Activated B cell treated with CpG ODN at 0.5 μM for 24 hours (primary cell): ENCODE results near the gene SNX30. TPM values are rescaled to one million over a fixed set of nuclear protein-coding genes. Genes with fewer than 3 reads are reported as not detected.

Experiments used
- ATAC-seq: fragments of 200-7000 bp; cut with Tn5 transposase; one replicate; pipeline ENCODE4 v1.10.0; 2021; ENCODE audit warnings: low read depth, mild to moderate bottlenecking, moderate library complexity
- CTCF ChIA-PET: fragments of 350-600 bp; sonication (Branson Sonifier 250); formaldehyde crosslinking; loops from one replicate; lab custom pipeline; 2021; ENCODE audit warnings: antibody characterized with exemption; lab: Charles Lee
- POLR2A ChIA-PET: fragments of 350-600 bp; sonication (Branson Sonifier 250); formaldehyde crosslinking; loops from one replicate; lab custom pipeline; 2021; ENCODE audit warnings: antibody characterized with exemption; lab: Charles Lee
- DNase-seq: peaks from one replicate; pipeline ENCODE4 v3.0.0; 2022
- H3K27ac Mint-ChIP-seq: one replicate; pipeline ENCODE4 v1.8.0; 2020; ENCODE audit warnings: mixed read lengths
- H3K27me3 Mint-ChIP-seq: one replicate; pipeline ENCODE4 v1.8.0; 2021; ENCODE audit warnings: mixed read lengths
- H3K36me3 Mint-ChIP-seq: one replicate; pipeline ENCODE4 v1.8.0; 2021; ENCODE audit warnings: low read depth, mixed read lengths
- H3K4me1 Mint-ChIP-seq: one replicate; pipeline ENCODE4 v1.8.0; 2021; ENCODE audit warnings: mixed read lengths
- H3K4me3 Mint-ChIP-seq: one replicate; pipeline ENCODE4 v1.8.0; 2020; ENCODE audit warnings: mild to moderate bottlenecking, mixed read lengths
- H3K9me3 Mint-ChIP-seq: one replicate; pipeline ENCODE4 v1.8.0; 2020; ENCODE audit warnings: mixed read lengths
- intact Hi-C: fragments of 100-400 bp; cut with micrococcal nuclease; formaldehyde crosslinking; loops from one replicate; pipeline ENCODE4 v1.15.1; 2024
- total RNA-seq: library from RNA; stranded (reverse); gene quantifications from 2 replicates; pipeline ENCODE4 v1.2.3, GENCODE V29; 2022
- TF ChIP-seq, protein P1 (sequence below): fragments of 200-600 bp; IDR thresholded peaks from one replicate; pipeline ENCODE4 v1.8.0; 2022; ENCODE audit warnings: antibody characterized with exemption, mild to moderate bottlenecking

SNX30 gene
- total RNA-seq, 1 donor from 2014 or later = 6.5 TPM

DNA sequence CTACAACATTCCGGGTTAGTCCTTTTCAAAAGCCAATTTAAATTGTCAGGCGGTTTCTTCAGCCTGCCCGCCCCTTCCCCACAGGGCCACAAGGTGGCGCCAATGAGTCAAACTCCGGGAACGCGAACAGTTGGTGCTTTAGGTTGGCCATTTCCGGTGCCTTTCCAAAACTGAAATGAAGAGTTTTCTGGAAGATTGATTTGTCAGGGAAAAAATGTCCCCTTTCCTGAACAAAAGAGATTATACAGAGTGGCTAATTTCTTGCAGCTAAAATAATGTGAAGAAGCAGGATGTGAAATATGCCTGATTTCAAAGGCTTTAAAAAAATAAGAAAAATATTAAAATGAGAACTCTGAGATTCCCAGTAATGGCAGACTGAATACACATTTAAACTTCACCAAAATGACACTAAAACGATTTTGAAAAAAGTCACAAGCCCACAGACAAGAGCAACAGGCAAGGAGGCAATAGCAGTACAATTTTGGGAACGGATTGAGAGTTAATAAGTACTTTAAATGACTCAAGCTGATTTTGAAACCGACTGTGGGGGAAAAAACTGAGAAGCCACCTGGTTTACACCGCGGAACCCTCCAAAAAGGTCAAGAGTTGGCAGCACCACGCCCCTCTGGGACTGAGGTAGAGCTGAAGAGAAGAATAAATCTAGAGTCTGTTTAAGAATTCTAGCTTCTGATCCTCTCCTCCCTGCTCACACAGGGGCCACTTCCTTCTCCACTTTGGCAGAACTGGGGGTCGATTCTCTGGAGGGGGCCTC is 94.4 kb downstream of the SNX30 start:
- Mint-ChIP-seq H3K4me3 (peak overlapping the region; percentile 39), H3K36me3 (peaks cover 4% of the 10 kb centered on the region), H3K27ac (no peak overlapping the region), H3K4me1 (peaks cover 11% of the 10 kb centered on the region), H3K9me3 (no peaks in the 10 kb centered on the region), H3K27me3 (no peaks in the 10 kb centered on the region)
- intact Hi-C loops = loop anchor here (1.0 kb wide), 3 partner anchors 13 to 126 kb away; no protein-coding TSS in a partner anchor
- peak; percentile 69 for DNase-seq
- ATAC-seq = peak; percentile 75
- ChIA-PET POLR2A (interaction anchor here (0.7 to 1.8 kb wide), 3 partner anchors 14 to 118 kb away, joined by 3 to 7 read pairs (median 6); no protein-coding TSS in a partner anchor), CTCF (interaction anchor here (0.8 to 6.5 kb wide), 15 partner anchors 13 to 732 kb away, joined by 3 to 109 read pairs (median 4); no protein-coding TSS in a partner anchor)
- TF ChIP-seq, protein P1, sequence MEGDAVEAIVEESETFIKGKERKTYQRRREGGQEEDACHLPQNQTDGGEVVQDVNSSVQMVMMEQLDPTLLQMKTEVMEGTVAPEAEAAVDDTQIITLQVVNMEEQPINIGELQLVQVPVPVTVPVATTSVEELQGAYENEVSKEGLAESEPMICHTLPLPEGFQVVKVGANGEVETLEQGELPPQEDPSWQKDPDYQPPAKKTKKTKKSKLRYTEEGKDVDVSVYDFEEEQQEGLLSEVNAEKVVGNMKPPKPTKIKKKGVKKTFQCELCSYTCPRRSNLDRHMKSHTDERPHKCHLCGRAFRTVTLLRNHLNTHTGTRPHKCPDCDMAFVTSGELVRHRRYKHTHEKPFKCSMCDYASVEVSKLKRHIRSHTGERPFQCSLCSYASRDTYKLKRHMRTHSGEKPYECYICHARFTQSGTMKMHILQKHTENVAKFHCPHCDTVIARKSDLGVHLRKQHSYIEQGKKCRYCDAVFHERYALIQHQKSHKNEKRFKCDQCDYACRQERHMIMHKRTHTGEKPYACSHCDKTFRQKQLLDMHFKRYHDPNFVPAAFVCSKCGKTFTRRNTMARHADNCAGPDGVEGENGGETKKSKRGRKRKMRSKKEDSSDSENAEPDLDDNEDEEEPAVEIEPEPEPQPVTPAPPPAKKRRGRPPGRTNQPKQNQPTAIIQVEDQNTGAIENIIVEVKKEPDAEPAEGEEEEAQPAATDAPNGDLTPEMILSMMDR = peak; percentile 99

DNA sequence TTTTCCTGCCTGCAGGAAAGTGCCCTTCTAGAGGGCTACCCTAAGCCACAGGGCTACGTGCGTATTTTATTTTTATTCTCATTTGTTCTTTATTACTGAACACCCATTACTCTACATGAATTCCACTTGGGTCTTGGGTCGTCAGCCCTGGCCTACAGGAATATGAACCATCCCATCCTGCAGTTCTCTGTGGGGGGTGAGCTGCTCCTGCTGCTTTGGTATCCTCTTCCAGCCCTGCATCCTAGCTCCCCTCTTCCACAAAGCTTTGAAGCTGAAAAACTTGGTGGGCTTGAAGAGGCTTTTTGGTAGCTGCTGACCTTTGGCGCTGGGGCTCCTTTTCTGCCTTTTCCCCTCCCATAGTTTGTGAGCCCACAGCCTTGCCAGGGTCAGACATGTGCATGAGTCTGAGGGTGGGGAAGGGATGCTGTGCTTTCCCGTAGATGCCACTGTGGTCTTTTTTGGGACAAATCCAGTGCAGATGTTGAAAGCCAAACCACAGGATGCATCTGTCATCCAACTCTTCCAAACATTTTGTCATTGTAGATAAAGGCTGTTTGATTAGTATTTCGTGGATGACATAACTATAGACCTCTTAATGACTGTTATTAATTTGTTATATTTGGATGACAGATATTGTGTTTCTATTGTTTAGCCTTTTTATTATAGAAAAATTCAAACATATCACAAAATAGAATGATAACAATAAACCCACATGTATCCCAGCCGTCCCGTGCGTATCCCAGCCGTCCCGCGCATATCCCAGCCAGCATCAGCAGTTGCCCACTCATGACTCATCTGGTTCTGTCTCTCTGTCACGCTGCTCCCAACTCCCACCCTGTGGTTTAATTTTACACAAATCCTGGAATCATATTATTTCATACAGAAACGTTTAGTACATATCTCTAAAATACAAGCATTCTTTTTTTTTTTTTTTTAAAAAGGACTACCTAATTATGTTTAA is 96.2 kb downstream of the SNX30 start:
- DNase-seq (no peak), ATAC-seq (no peak)
- no peaks in the 10 kb centered on the region for H3K27me3 Mint-ChIP-seq
- intact Hi-C loops = no loop called here
- peaks cover 11% of the 10 kb centered on the region for H3K4me1 Mint-ChIP-seq
- no peak overlapping the region for H3K4me3 Mint-ChIP-seq
- ChIA-PET CTCF (interaction anchor here (1.0 to 6.5 kb wide), 4 partner anchors 53 to 60 kb away, joined by 3 to 109 read pairs (median 4); no protein-coding TSS in a partner anchor), POLR2A (no interaction called here)
- H3K9me3 Mint-ChIP-seq = no peaks in the 10 kb centered on the region
- H3K27ac Mint-ChIP-seq = no peak overlapping the region
- TF ChIP-seq, protein P1 = no peak
- H3K36me3 Mint-ChIP-seq = peaks cover 14% of the 10 kb centered on the region

DNA sequence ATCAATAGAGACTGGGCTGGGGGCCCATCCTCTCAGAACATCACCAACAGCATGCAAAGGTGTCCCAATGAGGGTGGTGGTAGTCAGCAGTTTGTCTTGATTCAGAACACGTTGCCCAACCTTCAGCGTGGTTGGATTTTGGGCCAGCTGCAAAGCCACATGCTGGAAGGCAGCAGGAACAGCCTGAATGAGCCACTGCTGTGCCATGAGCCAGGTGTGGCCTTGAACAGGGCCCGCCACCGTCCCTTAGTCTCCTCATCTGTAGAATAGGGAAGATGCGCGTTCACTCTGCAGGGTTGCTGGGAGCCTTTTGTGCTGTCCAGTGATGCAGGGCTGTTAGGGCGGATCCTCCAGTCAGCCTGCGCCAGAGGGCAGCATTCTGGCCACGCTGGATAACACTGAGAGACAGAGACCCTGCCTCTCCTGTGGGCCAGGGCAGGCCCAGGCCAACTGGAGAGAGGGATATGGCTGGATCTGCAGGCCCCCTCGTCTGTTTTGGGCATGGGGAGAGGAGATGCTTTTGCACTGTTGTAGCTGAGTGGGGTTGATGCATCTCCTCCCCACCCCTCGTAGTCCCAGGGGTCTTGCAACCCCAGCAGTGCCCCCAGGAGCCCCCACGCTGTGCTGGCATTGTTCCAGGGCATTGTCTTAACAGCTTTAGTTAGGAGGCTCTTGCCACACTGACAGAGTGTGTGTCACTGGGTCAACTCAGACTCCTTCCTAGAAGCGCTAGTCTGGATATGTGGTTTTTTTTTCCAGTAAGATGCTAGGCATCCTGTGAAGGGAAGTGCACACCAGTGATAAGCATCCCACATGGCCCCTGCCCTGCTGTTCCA is 98.0 kb downstream of the SNX30 start:
- intact Hi-C loops = no loop called here
- peaks cover 29% of the 10 kb centered on the region for H3K36me3 Mint-ChIP-seq
- ChIA-PET CTCF (interaction anchor here (1.0 kb wide), 1 partner anchor 54 kb away, joined by 6 read pairs; no protein-coding TSS in a partner anchor), POLR2A (no interaction called here)
- H3K4me1 Mint-ChIP-seq = peaks cover 11% of the 10 kb centered on the region
- DNase-seq (no peak), ATAC-seq (no peak)
- TF ChIP-seq, protein P1 = no peak
- H3K4me3 Mint-ChIP-seq = no peak overlapping the region
- no peaks in the 10 kb centered on the region for H3K9me3 Mint-ChIP-seq
- H3K27me3 Mint-ChIP-seq = no peaks in the 10 kb centered on the region
- no peak overlapping the region for H3K27ac Mint-ChIP-seq

DNA sequence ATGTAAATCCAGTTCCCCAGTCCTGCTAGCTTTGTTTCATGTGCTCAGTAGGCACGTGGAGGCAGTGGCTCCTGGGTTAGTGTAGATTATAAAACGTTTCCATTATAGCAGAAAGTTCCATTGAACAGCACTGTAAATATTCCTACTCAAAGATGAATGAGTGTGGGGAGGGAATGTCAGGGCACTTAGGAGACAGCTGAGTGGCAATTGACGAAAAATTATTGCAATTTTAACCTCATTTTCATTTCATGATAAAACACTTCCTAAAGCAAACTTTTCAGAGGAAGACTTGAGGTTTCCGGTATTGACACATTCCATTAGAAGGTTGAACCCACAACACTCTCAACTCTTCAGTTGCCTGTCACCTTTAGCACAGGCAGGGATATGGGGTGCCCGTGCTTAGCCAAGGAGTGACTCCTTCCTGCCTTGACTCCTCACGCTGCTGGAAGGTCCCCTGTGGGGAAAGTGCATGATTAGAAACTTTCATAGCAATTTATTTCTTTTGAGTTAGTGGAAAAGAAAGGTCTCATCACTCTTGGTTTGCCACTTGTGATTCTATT is 98.9 kb downstream of the SNX30 start:
- DNase-seq (no peak), ATAC-seq (no peak)
- Mint-ChIP-seq H3K27ac (no peak overlapping the region), H3K27me3 (no peaks in the 10 kb centered on the region), H3K9me3 (no peaks in the 10 kb centered on the region), H3K36me3 (peaks cover 31% of the 10 kb centered on the region), H3K4me1 (peaks cover 11% of the 10 kb centered on the region), H3K4me3 (no peak overlapping the region)
- ChIA-PET POLR2A (no interaction called here), CTCF (no interaction called here)
- TF ChIP-seq, protein P1 = no peak
- intact Hi-C loops = no loop called here
